GM10266 (cell line): Measurements from ENCODE around the gene CA4.

ENCODE experiments used
- DNase-seq: peaks from one replicate; pipeline ENCODE4 v3.0.0; 2012; ENCODE audit errors: extremely low spot score
- TF ChIP-seq, protein P1 (sequence below): IDR thresholded peaks from 2 replicates; pipeline ENCODE4 v1.5.1; 2012; ENCODE audit warnings: mild to moderate bottlenecking, low read depth; ENCODE audit not compliant: control insufficient read depth, insufficient read depth; ENCODE audit errors: missing control alignments

Gene CA4

GRCh38 chr17:60146206-60146605 is 3.6 kb upstream of the CA4 start:
- TF ChIP-seq, protein P1, sequence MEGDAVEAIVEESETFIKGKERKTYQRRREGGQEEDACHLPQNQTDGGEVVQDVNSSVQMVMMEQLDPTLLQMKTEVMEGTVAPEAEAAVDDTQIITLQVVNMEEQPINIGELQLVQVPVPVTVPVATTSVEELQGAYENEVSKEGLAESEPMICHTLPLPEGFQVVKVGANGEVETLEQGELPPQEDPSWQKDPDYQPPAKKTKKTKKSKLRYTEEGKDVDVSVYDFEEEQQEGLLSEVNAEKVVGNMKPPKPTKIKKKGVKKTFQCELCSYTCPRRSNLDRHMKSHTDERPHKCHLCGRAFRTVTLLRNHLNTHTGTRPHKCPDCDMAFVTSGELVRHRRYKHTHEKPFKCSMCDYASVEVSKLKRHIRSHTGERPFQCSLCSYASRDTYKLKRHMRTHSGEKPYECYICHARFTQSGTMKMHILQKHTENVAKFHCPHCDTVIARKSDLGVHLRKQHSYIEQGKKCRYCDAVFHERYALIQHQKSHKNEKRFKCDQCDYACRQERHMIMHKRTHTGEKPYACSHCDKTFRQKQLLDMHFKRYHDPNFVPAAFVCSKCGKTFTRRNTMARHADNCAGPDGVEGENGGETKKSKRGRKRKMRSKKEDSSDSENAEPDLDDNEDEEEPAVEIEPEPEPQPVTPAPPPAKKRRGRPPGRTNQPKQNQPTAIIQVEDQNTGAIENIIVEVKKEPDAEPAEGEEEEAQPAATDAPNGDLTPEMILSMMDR = no peak
- DNase-seq = no peak

GRCh38 chr17:60147553-60148223 is 2.1 kb upstream of the CA4 start:
- TF ChIP-seq, protein P1 = no peak
- no peak for DNase-seq

GRCh38 chr17:60148373-60148772 is 1.4 kb upstream of the CA4 start:
- DNase-seq = peak; percentile 23
- TF ChIP-seq, protein P1 = no peak

GRCh38 chr17:60151355-60151754 is 1.6 kb downstream of the CA4 start:
- DNase-seq = peak; percentile 46
- TF ChIP-seq, protein P1 = no peak

GRCh38 chr17:60153606-60154390 is 4.0 kb downstream of the CA4 start:
- DNase-seq = peak; percentile 18
- TF ChIP-seq, protein P1 = no peak

GRCh38 chr17:60154616-60155426 is 5.0 kb downstream of the CA4 start:
- DNase-seq = no peak
- TF ChIP-seq, protein P1 = no peak
